ENCODE measurements around the gene IL6. TPM values are rescaled to one million over a fixed set of nuclear protein-coding genes. Genes with fewer than 3 reads are reported as not detected.
"Not testable (repeated sequence)": the region's sequence is repeated elsewhere in the genome, so short reads cannot be mapped to it uniquely, and the experiment has no call there.

Gene IL6
- total and polyA plus RNA-seq, 2 of the 8 experiments (the other 6 are each of a cell fraction or from before 2014, with no cell fraction given) = 0.12 to 0.41 TPM

- H4K20me1 ChIP-seq (replicated peaks in 1 of 2; ENCODE audit: control insufficient read depth in 1 of 2, insufficient read depth in 2 of 2, low read length in 2 of 2); POLR2A ChIA-PET (ENCODE audit: partially characterized antibody); H3K4me3 ChIP-seq (ENCODE audit: extremely low read depth in 1 of 4, insufficient read depth in 2 of 4, low read depth in 3 of 4, low read length in 4 of 4); H3K18ac ChIP-seq (ENCODE audit: extremely low read depth, low read length); FAIRE-seq; H3K14ac ChIP-seq (ENCODE audit: insufficient read length); H2BK5ac ChIP-seq (ENCODE audit: low read depth, low read length); H3K79me2 ChIP-seq (ENCODE audit: control insufficient read depth in 1 of 2, insufficient read depth in 2 of 2, low read length in 2 of 2); H3K27ac ChIP-seq (ENCODE audit: low read depth, low read length); H2AK5ac ChIP-seq (ENCODE audit: low read depth, low read length); DNase-seq (ENCODE audit: low read depth in 1 of 2, low spot score in 2 of 2); H2BK12ac ChIP-seq (ENCODE audit: low read depth, low read length); H3K4ac ChIP-seq (replicated peaks; ENCODE audit: insufficient read length, low read depth, low read length); H3K9ac ChIP-seq (replicated peaks in 1 of 4; ENCODE audit: extremely low read depth in 1 of 4, low read depth in 3 of 4, low read length in 3 of 4); H2BK15ac ChIP-seq (ENCODE audit: low read length); H2BK120ac ChIP-seq (replicated peaks; ENCODE audit: low read depth, low read length); H2AFZ ChIP-seq (ENCODE audit: low read length); H3K9me3 ChIP-seq (ENCODE audit: insufficient read depth in 2 of 2, low read depth in 1 of 2, low read length in 1 of 2); H4K91ac ChIP-seq (replicated peaks; ENCODE audit: insufficient read length, low read length); H3K79me1 ChIP-seq (ENCODE audit: low read depth, low read length); H4K5ac ChIP-seq (ENCODE audit: insufficient read length, low read depth, low read length); H3K23me2 ChIP-seq (ENCODE audit: low read depth, low read length); H3K36me3 ChIP-seq (ENCODE audit: control insufficient read depth in 2 of 4, insufficient read depth in 4 of 4, low read length in 3 of 4); H3K23ac ChIP-seq (ENCODE audit: insufficient read length); H3K27me3 ChIP-seq (replicated peaks in 1 of 4; ENCODE audit: control insufficient read depth in 3 of 4, extremely low read depth in 1 of 4, insufficient read depth in 3 of 4, low read length in 3 of 4); H4K8ac ChIP-seq (ENCODE audit: extremely low read depth, insufficient read depth, low read length); H2BK20ac ChIP-seq (ENCODE audit: low read length); H3K56ac ChIP-seq (replicated peaks; ENCODE audit: insufficient read length, low read depth, low read length); H3K4me2 ChIP-seq (ENCODE audit: insufficient read depth in 1 of 2, low read depth in 2 of 2, low read length in 2 of 2); H3K4me1 ChIP-seq (replicated peaks in 1 of 4; ENCODE audit: control insufficient read depth in 3 of 4, insufficient read depth in 4 of 4, low read length in 3 of 4): not testable (repeated sequence)
- CTCF ChIA-PET (ENCODE audit: partially characterized antibody) = interaction anchor here (1.4 to 1.9 kb wide), 2 partner anchors 51 to 193 kb away, joined by 5 to 10 read pairs; no protein-coding TSS in a partner anchor
- 70% methylated on average over 4 of the region's 4 CpGs; no CpG with 5 or more reads in 1 of the 2 experiments for WGBS, 2 experiments (ENCODE audit: extremely low coverage in 1 of 2, insufficient coverage in 1 of 2, insufficient read length in 1 of 2, insufficient replicate concordance in 2 of 2, low coverage in 1 of 2, low lambda C conversion rate in 2 of 2, missing lambda C conversion rate in 1 of 2)
These were observed 52.8 kb downstream of the IL6 start for GRCh38 chr7:22779730-22780323.
